K562 (cell line): ENCODE measurements around the gene KCTD13. TPM values are rescaled to one million over a fixed set of nuclear protein-coding genes. Genes with fewer than 3 reads are reported as not detected.

Experiments
- ADNP ChIP-seq: fragments of 200-800 bp; sonication (Bioruptor generic); IDR thresholded peaks from 2 replicates; pipeline ENCODE4 v1.6.1; 2016; ENCODE audit warnings: missing genetic modification characterization, missing compliant biosample characterization
- HDAC2 ChIP-seq: fragments of 450-650 bp; IDR thresholded peaks from 2 replicates; pipeline ENCODE4 v1.6.1; 2016; ENCODE audit warnings: mild to moderate bottlenecking
- KDM1A ChIP-seq, 2 experiments: fragments of 450-650 bp; IDR thresholded peaks; 2 replicates each; pipeline ENCODE4 v1.6.1; 2016; ENCODE audit warnings: mild to moderate bottlenecking in 2 of 2
- KDM4B ChIP-seq, 2 experiments: fragments of 450-650 bp in 1 of 2; sonication (generic) in 1 of 2; IDR thresholded peaks; 2 replicates each; pipeline ENCODE4 v1.6.1; 2016 to 2017; ENCODE audit warnings: borderline replicate concordance in 2 of 2, antibody characterized with exemption in 1 of 2, low read depth in 1 of 2, mild to moderate bottlenecking in 1 of 2
- KLF13 ChIP-seq: fragments of 450-650 bp; IDR thresholded peaks from 2 replicates; pipeline ENCODE4 v1.6.1; 2016; ENCODE audit warnings: missing genetic modification characterization, low read depth, mild to moderate bottlenecking, missing compliant biosample characterization, moderate library complexity, borderline replicate concordance
- KLF6 ChIP-seq: fragments of 250-450 bp; sonication (Bioruptor Pico); IDR thresholded peaks from 2 replicates; pipeline ENCODE4 v1.4.0; 2020; ENCODE audit warnings: mild to moderate bottlenecking, moderate library complexity, borderline replicate concordance
- MAFF ChIP-seq: IDR thresholded peaks from 2 replicates; pipeline ENCODE4 v1.6.1; 2012; ENCODE audit warnings: low read length, improper control_type of control experiment
- MED1 ChIP-seq: sonication (generic); formaldehyde crosslinking; IDR thresholded peaks from 2 replicates; pipeline ENCODE4 v1.8.1; 2023; ENCODE audit warnings: missing genetic modification reagents, borderline replicate concordance
- NFIC ChIP-seq: fragments of 450-650 bp; IDR thresholded peaks from 2 replicates; pipeline ENCODE4 v1.6.1; 2017; ENCODE audit warnings: mild to moderate bottlenecking, inconsistent platforms
- PHF21A ChIP-seq: fragments of 450-650 bp; IDR thresholded peaks from 2 replicates; pipeline ENCODE4 v1.6.1; 2017; ENCODE audit warnings: low read depth, borderline replicate concordance
- SIN3A ChIP-seq, 2 experiments: fragments of 150-350 bp in 1 of 2; IDR thresholded peaks; 2 replicates each; pipeline ENCODE4 v1.6.1; 2011 to 2016; ENCODE audit warnings: borderline replicate concordance in 2 of 2, low read depth in 2 of 2, low read length in 2 of 2, mild to moderate bottlenecking in 2 of 2, moderate library complexity in 2 of 2; ENCODE audit not compliant: control insufficient read depth in 1 of 2
- SMARCA4 ChIP-seq: fragments of 450-650 bp; IDR thresholded peaks from 2 replicates; pipeline ENCODE4 v1.6.1; 2016
- SMARCE1 ChIP-seq: fragments of 450-650 bp; IDR thresholded peaks from 2 replicates; pipeline ENCODE4 v1.7.1; 2016; ENCODE audit warnings: mild to moderate bottlenecking
- YY1 ChIP-seq, 3 experiments: IDR thresholded peaks; 2 replicates each; pipeline ENCODE4 v1.6.1; 2011; ENCODE audit warnings: low read length in 2 of 3, mild to moderate bottlenecking in 2 of 3, moderate library complexity in 2 of 3, borderline replicate concordance in 1 of 3, control low read depth in 1 of 3, low read depth in 1 of 3; ENCODE audit not compliant: insufficient read depth in 3 of 3, insufficient replicate concordance in 2 of 3, control insufficient read depth in 1 of 3, insufficient read length in 1 of 3; ENCODE audit errors: extremely low read depth in 1 of 3
- ZBTB7A ChIP-seq: IDR thresholded peaks from 2 replicates; pipeline ENCODE4 v1.6.1; 2011; ENCODE audit warnings: low read depth, mild to moderate bottlenecking, low read length, moderate library complexity, borderline replicate concordance; ENCODE audit not compliant: control insufficient read depth
- ZNF134 ChIP-seq: fragments of 250-450 bp; sonication (Bioruptor Pico); conservative IDR thresholded peaks from 2 replicates; pipeline ENCODE4 v1.4.0; 2020
- ZNF253 ChIP-seq: fragments of 250-450 bp; sonication (Bioruptor Pico); conservative IDR thresholded peaks from 2 replicates; pipeline ENCODE4 v1.6.1; 2021; ENCODE audit warnings: mild to moderate bottlenecking
- ZNF282 ChIP-seq: sonication (generic); formaldehyde crosslinking; IDR thresholded peaks from 2 replicates; pipeline ENCODE4 v1.8.1; 2023; ENCODE audit warnings: missing genetic modification reagents
- ZNF589 ChIP-seq: fragments of 200-800 bp; sonication (Bioruptor generic); IDR thresholded peaks from 2 replicates; pipeline ENCODE4 v1.6.1; 2016; ENCODE audit warnings: low read depth, missing genetic modification characterization, missing compliant biosample characterization
- polyA plus RNA-seq, 8 experiments: library from polyadenylated mRNA; depleted of rRNA in 4 of 8; stranded (reverse) in 5 of 8; unstranded in 3 of 8; fragments of >200 nt; fragmentation: Nextera tagmentation in 2 of 8; fragmentation: Illumina TruSeq in 1 of 8; extraction: Ambion mirVana in 2 of 8; extraction: Trizol in 1 of 8; gene quantifications; 2 replicates each; pipeline versions ENCODE4 v1.2.1 to v1.2.3, GENCODE V29; 2011 to 2014; ENCODE audit warnings: inconsistent platforms in 1 of 8, missing spikeins in 1 of 8
- total RNA-seq, 7 experiments: library from RNA; depleted of rRNA in 6 of 7; stranded (reverse); fragments of >200 nt in 6 of 7; fragmentation: Illumina TruSeq in 2 of 7; extraction: Trizol in 2 of 7; gene quantifications; 2 replicates each; pipeline versions ENCODE4 v1.2.1 to v1.2.3, GENCODE V29; 2011 to 2021; ENCODE audit warnings: low replicate concordance in 1 of 7
- TF ChIP-seq, protein P1 (sequence below): fragments of 200-400 bp; formaldehyde crosslinking; IDR thresholded peaks from 2 replicates; pipeline ENCODE4 v1.6.1; 2017; ENCODE audit warnings: mild to moderate bottlenecking, low read depth, low read length, moderate library complexity
- TF ChIP-seq, protein P2 (sequence below): sonication (generic); formaldehyde crosslinking; IDR thresholded peaks from 2 replicates; pipeline ENCODE4 v1.8.1; 2022; ENCODE audit warnings: missing genetic modification reagents
- TF ChIP-seq, protein P3 (sequence below): fragments of 450-650 bp; formaldehyde crosslinking; IDR thresholded peaks from 2 replicates; pipeline ENCODE4 v1.4.0; 2022; ENCODE audit warnings: mild to moderate bottlenecking, moderate library complexity
- TF ChIP-seq, protein P4 (sequence below): fragments of 450-650 bp; IDR thresholded peaks from 2 replicates; pipeline ENCODE4 v1.6.1; 2016; ENCODE audit warnings: low read depth, mild to moderate bottlenecking, moderate library complexity

The KCTD13 gene
- total and polyA plus RNA-seq, 9 of the 15 experiments (the other 6 are each of a cell fraction or from before 2014, with no cell fraction given) = 1.0 to 20.6 (median 9.8) TPM

DNA sequence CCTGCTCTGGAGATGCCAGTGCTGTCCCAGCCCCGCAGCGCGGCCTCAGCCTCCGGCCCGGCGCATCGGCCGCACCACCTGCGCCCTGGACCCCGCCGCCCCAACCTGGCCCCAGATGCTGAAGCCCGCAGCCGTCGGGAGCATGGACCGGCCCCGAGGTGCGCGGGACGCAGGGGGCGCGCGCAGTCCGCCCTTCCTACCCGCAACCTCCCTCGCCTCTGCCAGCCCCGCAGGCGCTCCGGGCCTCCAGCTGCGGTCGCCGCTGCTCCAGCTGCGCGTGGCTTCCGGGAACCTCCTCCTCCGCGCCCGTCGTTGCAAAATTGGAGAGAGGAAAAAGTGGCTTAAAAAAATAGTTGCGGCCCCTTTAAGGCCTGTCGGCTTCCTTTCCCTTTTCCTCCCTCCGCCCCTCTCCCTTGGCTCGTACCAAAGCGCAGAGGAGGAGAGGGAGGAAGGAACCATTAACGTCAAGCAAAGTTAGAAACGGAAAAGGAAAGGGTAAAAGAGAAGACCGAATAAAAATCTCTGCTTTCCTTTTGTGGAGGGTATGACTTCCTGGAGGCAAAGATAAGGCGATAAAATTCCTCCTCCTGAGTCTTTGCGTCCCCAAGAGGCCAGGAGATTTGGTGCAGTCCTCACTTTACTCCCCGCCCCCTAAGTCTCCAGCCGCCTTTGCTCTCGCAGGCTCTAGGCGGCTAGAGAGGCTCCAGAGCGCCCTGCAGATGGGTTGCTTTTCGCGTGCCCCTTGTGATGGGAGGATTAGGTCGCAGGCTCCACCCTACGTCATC, 63.0 kb downstream of the KCTD13 start, which contains the start of gene CDIPT (continued):
- TF ChIP-seq YY1 (IDR thresholded peaks at IDR 0.05; ENCODE audit: borderline replicate concordance in 1 of 3, control insufficient read depth in 1 of 3, extremely low read depth in 1 of 3, insufficient read depth in 3 of 3, insufficient read length in 1 of 3, insufficient replicate concordance in 2 of 3, low read depth in 1 of 3, low read length in 2 of 3) = peak in 2 of 3 experiments; percentile 34 to 55
- TF ChIP-seq, protein P1, sequence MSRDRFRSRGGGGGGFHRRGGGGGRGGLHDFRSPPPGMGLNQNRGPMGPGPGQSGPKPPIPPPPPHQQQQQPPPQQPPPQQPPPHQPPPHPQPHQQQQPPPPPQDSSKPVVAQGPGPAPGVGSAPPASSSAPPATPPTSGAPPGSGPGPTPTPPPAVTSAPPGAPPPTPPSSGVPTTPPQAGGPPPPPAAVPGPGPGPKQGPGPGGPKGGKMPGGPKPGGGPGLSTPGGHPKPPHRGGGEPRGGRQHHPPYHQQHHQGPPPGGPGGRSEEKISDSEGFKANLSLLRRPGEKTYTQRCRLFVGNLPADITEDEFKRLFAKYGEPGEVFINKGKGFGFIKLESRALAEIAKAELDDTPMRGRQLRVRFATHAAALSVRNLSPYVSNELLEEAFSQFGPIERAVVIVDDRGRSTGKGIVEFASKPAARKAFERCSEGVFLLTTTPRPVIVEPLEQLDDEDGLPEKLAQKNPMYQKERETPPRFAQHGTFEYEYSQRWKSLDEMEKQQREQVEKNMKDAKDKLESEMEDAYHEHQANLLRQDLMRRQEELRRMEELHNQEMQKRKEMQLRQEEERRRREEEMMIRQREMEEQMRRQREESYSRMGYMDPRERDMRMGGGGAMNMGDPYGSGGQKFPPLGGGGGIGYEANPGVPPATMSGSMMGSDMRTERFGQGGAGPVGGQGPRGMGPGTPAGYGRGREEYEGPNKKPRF = no peak
- TF ChIP-seq KDM4B (IDR thresholded peaks at IDR 0.05; ENCODE audit: borderline replicate concordance in 2 of 2, low read depth in 1 of 2) = no peak
- TF ChIP-seq KLF13 (tag) = no peak
- TF ChIP-seq MAFF = peak; percentile 82
- peak; percentile 49 for TF ChIP-seq NFIC
- peak; percentile 91 for TF ChIP-seq HDAC2
- TF ChIP-seq PHF21A = no peak
- no peak for TF ChIP-seq ADNP (tag)
- TF ChIP-seq ZNF134 (CRISPR knock-in tag) = no peak
- no peak for TF ChIP-seq ZNF589
- no peak for TF ChIP-seq MED1 (CRISPR knock-in tag)
- TF ChIP-seq, protein P2, sequence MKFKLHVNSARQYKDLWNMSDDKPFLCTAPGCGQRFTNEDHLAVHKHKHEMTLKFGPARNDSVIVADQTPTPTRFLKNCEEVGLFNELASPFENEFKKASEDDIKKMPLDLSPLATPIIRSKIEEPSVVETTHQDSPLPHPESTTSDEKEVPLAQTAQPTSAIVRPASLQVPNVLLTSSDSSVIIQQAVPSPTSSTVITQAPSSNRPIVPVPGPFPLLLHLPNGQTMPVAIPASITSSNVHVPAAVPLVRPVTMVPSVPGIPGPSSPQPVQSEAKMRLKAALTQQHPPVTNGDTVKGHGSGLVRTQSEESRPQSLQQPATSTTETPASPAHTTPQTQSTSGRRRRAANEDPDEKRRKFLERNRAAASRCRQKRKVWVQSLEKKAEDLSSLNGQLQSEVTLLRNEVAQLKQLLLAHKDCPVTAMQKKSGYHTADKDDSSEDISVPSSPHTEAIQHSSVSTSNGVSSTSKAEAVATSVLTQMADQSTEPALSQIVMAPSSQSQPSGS (CRISPR knock-in tag) = no peak
- TF ChIP-seq, protein P3, sequence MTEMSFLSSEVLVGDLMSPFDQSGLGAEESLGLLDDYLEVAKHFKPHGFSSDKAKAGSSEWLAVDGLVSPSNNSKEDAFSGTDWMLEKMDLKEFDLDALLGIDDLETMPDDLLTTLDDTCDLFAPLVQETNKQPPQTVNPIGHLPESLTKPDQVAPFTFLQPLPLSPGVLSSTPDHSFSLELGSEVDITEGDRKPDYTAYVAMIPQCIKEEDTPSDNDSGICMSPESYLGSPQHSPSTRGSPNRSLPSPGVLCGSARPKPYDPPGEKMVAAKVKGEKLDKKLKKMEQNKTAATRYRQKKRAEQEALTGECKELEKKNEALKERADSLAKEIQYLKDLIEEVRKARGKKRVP (CRISPR knock-in tag) = no peak
- TF ChIP-seq, protein P4, sequence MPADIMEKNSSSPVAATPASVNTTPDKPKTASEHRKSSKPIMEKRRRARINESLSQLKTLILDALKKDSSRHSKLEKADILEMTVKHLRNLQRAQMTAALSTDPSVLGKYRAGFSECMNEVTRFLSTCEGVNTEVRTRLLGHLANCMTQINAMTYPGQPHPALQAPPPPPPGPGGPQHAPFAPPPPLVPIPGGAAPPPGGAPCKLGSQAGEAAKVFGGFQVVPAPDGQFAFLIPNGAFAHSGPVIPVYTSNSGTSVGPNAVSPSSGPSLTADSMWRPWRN = 0 out of 2 replicates have a peak, but pooled peaks have one; percentile 39
- peak; percentile 67 to 95; a peak in 2 of 4 replicates for TF ChIP-seq SIN3A (IDR thresholded peaks at IDR 0.05; ENCODE audit: borderline replicate concordance in 2 of 2, control insufficient read depth in 1 of 2, low read depth in 2 of 2, low read length in 2 of 2)
- no peak for TF ChIP-seq ZNF253 (CRISPR knock-in tag)
- TF ChIP-seq SMARCE1 = 0 out of 2 replicates have a peak, but pooled peaks have one; percentile 31
- no peak for TF ChIP-seq ZNF282 (CRISPR knock-in tag)
- TF ChIP-seq KDM1A (IDR thresholded peaks at IDR 0.05) = peak in 1 of 2 experiments; percentile 83; a peak in 3 of 4 replicates
- no peak; the same call in 1 of the 2 replicates for TF ChIP-seq ZBTB7A
- no peak; the same call in 1 of the 2 replicates for TF ChIP-seq SMARCA4
- TF ChIP-seq KLF6 = no peak
